HG02610 (cell line): ENCODE measurements around the gene CIPC.

ENCODE experiments used
- ATAC-seq: cut with Tn5 transposase; IDR thresholded peaks from one replicate; pipeline ENCODE4 v1.9.1; 2021; ENCODE audit warnings: mild to moderate bottlenecking, moderate library complexity; ENCODE audit not compliant: unreplicated experiment

Gene CIPC

GRCh38 chr14:77068517-77069200 lies 29.4 kb upstream of the CIPC start:
- no peak for ATAC-seq

DNA sequence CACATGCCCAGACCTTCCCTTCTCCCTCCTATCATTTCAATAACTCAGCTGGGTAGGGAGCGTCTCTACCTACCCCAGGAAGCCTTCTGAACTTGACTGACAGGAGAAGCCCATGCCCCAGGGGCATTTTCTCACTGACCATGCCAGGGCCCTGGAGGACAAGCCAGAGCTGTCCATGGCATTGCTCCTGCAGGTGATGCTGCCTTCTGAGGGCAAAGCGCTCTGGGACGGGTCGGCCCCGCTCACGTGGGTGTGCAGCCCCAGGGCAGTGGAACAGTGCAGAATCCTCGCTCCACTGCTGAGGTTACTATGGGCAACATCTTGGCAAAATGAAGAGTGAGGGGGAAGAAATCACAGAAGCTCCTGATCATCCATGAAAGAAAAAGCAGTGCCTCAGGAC lies 28.5 kb upstream of the CIPC start:
- ATAC-seq: no peak

GRCh38 chr14:77071938-77072388 lies 26.1 kb upstream of the CIPC start:
- ATAC-seq: no peak

DNA sequence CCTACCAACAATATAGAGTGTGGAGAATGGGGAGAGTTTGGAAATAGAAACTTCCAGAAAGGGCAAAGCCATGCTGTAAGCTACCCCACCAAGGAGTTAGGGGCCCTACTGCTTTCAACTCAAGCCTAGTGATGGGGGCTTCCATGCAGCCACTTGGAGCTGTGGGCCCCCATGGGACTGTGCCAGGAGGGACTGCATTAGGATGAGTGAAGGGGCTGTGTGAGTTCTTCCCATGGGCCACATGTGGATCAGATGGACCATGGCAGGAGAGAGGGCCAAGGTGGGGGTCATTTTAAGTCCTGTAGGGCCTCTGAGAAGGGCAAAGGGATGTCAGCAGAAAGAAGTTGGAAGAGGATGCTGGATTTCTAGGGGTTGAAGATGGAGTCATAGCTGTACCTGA lies 23.1 kb upstream of the CIPC start:
- ATAC-seq: no peak

DNA sequence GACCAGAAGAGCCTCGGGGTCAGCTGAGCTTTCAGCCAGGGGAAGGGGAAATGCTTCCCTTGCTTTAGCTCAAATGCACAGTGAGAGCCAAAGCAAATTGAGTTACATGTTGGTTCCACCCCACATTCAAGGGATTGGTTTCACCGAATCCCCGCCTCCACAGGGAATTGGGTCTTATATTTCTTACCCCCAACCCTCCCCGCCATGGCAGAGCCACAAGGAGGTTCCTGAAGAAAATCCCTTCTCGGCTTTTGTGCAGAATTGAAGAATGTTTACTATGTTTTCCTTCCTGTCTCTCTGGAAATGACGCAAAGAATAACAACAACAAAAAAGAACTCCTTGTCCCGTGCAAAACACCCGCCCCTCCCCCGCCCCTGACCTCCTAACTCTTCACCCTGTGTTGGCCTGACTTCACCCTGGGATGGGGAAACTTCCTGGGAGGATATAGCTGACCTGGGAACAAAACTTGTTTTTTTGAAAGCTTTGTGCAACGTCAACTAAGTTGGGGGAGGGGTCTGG lies 21.9 kb upstream of the CIPC start:
- ATAC-seq: no peak

- ATAC-seq: no peak
Measured at GRCh38 chr14:77077040-77077439, 21.0 kb upstream of the CIPC start.

DNA sequence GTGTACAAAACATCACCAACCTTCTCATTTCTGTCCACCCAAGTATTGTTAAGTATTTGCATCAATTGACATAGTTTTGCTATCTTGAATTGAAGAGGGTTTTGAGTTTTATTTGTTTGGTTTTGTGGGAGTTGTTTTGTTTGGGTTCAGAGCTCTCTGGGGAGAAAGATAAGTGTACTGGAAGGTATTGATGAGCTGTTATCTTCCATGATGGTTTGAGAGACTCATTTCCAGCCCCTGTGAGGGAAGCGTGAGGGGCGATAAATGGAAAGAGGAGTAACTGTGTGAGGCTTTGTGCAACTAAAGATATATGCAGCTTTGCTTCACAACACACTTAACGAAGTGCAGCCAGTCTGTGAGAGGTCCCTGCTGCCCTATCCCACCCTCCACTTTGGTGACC lies 15.7 kb upstream of the CIPC start:
- ATAC-seq: no peak

GRCh38 chr14:77083082-77083481 lies 15.0 kb upstream of the CIPC start:
- no peak for ATAC-seq

- ATAC-seq: no peak
Measured at GRCh38 chr14:77084985-77085384, 13.1 kb upstream of the CIPC start.

- no peak for ATAC-seq
Measured at GRCh38 chr14:77085538-77085937, 12.5 kb upstream of the CIPC start.

GRCh38 chr14:77086017-77086727 lies 11.9 kb upstream of the CIPC start:
- peak; percentile 74 for ATAC-seq

DNA sequence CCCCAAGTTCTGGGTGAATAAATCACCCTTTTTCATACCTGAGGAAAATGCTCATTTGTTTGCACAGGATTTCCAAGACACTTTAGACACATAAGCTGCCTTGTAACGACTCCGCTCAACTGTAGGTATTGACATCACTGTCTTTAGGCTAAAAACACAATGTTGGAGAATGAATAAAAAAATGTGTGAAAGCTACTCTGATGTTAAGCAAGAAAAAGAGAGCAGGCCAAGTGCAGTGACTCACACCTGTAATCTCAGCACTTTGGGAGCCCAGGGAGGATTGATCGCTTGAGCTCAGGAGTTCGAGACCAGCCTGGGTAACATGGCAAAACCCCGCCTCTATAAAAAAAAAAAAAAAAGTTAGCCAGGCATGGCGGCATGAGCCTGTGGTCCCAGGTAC lies 11.1 kb upstream of the CIPC start:
- ATAC-seq: no peak

DNA sequence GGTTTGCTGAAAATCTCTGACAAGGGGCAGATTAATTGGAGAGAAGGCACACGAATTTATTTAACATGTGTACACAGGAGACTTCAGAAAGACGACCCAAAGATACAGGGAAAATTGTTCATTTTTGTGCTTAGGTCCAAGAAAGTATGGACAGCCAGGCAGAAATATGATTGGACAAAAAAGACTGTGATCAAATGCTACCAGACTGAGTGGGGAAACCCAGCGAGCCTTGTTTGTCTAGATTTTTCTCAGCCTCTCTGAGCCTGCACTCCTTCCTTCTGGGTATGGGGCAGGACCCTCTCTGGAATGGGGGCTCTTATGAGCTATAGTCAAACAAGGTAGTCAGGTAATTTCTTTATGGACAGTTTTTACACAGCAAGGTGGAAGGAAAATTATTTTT lies 10.4 kb upstream of the CIPC start:
- no peak for ATAC-seq

- no peak for ATAC-seq
Measured at GRCh38 chr14:77088219-77088618, 9.8 kb upstream of the CIPC start.

DNA sequence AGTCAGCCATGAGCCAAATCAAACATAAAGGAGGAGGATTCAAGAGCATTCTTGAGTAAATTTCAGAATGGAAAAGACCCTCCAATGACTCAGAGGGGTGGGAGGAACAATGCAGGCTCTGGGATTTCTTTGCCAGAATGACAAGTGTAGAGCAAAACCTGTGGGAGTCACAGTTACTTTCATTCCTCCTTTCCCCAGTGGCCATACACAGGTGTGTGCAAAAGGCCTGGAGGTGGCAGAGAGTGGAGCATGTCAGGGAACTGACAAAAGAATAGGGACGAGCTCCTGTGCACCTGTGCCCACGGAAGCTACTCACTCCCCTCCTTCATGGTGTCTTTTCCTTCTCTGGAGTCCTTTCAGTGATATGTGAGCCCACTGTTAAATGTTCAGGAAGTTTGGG lies 9.4 kb upstream of the CIPC start:
- no peak for ATAC-seq

- ATAC-seq: no peak
Measured at GRCh38 chr14:77091518-77091917, 6.5 kb upstream of the CIPC start.

- ATAC-seq: no peak
Measured at GRCh38 chr14:77092676-77093075, 5.4 kb upstream of the CIPC start.

DNA sequence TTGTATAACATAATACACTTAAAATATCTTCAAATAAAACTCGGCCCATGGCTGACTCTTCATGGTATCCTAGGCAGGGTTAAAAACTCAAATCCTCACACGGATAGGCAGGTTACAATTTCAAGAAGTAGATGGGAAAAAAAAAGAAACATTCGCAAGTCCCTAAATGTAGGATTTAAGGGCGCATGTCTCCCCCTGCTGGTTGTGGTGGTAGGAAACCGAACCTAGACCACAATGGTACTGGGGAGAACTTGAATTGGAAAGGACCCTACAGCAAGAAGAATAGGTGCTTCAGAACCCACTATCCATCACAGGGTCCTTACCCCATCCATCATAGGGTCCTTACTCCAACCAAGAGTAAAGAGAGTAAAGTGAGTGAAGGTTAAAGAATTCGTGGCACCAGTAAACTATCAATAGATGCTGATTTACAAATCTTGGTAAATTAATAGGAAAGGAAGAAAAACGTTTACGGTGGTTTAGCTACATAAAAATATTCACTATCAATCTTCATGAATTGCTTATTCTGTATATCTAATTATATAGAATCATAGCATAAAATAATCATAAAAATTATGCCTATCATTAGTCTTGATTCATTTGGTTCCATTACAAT lies 3.3 kb upstream of the CIPC start:
- no peak for ATAC-seq

DNA sequence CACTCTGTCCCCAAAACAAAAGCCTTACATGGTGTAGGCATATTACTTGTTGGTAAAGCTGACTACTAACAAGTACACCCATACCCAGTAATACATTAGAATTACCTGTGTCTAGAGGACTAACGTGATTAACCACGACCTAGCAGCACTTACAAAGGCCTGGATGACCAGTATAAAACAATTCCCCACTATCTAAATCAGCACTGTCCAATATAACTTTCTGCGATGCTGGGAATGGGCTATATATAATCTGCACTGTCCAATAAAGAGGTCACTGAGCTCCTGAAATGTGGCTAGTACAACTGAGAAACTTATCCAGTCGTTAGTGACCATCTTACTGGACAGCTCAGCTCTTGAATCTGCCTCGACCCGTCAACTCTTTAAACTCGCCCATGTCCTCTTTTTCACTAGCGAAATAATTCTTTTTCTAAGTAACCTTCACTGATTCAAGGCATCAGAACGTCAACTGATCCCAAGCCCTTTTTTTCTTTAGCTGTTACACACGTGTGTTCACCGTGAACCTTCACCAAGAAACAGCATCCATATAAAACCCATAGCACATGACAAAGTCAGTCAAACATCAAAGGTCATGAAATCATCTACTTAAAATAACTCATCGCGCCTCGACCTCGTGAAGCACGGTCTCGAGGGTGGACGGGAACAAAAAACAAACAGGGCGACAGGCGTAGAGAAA lies 905 bp upstream of the CIPC start:
- no peak for ATAC-seq

- no peak for ATAC-seq
Measured at GRCh38 chr14:77098529-77099353, 683 bp downstream of the CIPC start.
